SJCRH30 (cell line): ENCODE results near the gene ZBTB8B. TPM values are rescaled to one million over a fixed set of nuclear protein-coding genes. Genes with fewer than 3 reads are reported as not detected.

Source experiments
- DNase-seq, 2 experiments: peaks; one replicate each; pipeline ENCODE4 v3.0.0-alpha.2; 2015 to 2020
- H3K27ac ChIP-seq: fragments of 250-450 bp; sonication (Bioruptor Pico); 2 replicates; pipeline ENCODE4 v1.5.1; 2020; ENCODE audit warnings: mild to moderate bottlenecking, moderate library complexity
- H3K27me3 ChIP-seq: fragments of 250-450 bp; sonication (Bioruptor Pico); 2 replicates; pipeline ENCODE4 v1.5.1; 2020; ENCODE audit warnings: mild to moderate bottlenecking, moderate library complexity
- H3K36me3 ChIP-seq: fragments of 250-450 bp; sonication (Bioruptor Pico); 2 replicates; pipeline ENCODE4 v1.5.1; 2020; ENCODE audit warnings: mild to moderate bottlenecking, moderate library complexity
- H3K4me1 ChIP-seq: fragments of 250-450 bp; sonication (Bioruptor Pico); 2 replicates; pipeline ENCODE4 v1.5.1; 2020; ENCODE audit warnings: mild to moderate bottlenecking, moderate library complexity
- H3K4me3 ChIP-seq: fragments of 250-450 bp; sonication (Bioruptor Pico); 2 replicates; pipeline ENCODE4 v1.5.1; 2020; ENCODE audit warnings: mild to moderate bottlenecking, moderate library complexity
- H3K9me3 ChIP-seq: fragments of 250-450 bp; sonication (Bioruptor Pico); replicated peaks from 2 replicates; pipeline ENCODE4 v1.5.1; 2020; ENCODE audit warnings: mild to moderate bottlenecking, moderate library complexity
- total RNA-seq: library from RNA; depleted of rRNA; stranded (reverse); fragments of >200 nt; shearing (Covaris generic); gene quantifications from 2 replicates; pipeline ENCODE4 v1.2.3, GENCODE V29; 2014; rRNA removed

Gene ZBTB8B
- total RNA-seq, 1 experiment from 2014 or later = not detected

DNA sequence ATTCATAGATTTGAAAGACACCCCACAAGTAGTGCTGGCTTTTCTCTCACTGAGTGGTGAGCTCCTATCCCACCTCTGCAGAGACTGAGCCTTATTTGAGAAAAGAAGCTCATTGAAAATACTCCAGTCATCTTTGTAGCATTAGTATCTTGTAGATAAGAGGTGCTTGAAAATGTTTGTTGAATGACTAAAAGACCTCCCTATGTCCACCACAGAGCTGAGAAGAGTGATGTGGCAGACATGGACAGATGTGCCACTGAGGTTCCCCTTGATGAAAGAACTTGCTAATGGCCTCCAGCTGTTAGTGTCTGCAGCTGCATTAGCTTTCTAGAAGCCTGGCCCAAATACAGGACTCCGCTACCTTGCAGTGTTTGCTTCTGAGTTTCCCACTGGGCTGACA is 45.1 kb downstream of the ZBTB8B start:
- H3K4me3 ChIP-seq = no peak overlapping the region
- H3K4me1 ChIP-seq = no peaks in the 10 kb centered on the region
- no peak overlapping the region for H3K27ac ChIP-seq
- no peaks in the 10 kb centered on the region for H3K36me3 ChIP-seq
- 0 out of 2 replicates have a peak, but pooled peaks cover 5% of the 10 kb centered on the region for H3K27me3 ChIP-seq
- H3K9me3 ChIP-seq = no peaks in the 10 kb centered on the region
- no peak for DNase-seq

Other genes with a start within 250 kb of the ZBTB8B start
- 8.7 and 9.9 TPM in 2 replicates for gene TMEM234, start 242.7 kb upstream of the ZBTB8B start, total RNA-seq
- 290 and 295 TPM in 2 replicates for gene EIF3I, start 242.7 kb upstream of the ZBTB8B start, total RNA-seq
- not detected in 2 replicates for gene FAM167B, start 217.8 kb upstream of the ZBTB8B start, total RNA-seq
- gene LCK, start 213.8 kb upstream of the ZBTB8B start, total RNA-seq = 0.43 TPM in 1 of 2 replicates, not detected in the other
- 156 and 160 TPM in 2 replicates for gene HDAC1, start 173.0 kb upstream of the ZBTB8B start, total RNA-seq
- gene MARCKSL1, start 128.8 kb upstream of the ZBTB8B start, total RNA-seq = 207 and 208 TPM in 2 replicates
- gene FAM229A, start 102.6 kb upstream of the ZBTB8B start, total RNA-seq = 2.1 and 4.2 TPM in 2 replicates
- 1.0 and 1.2 TPM in 2 replicates for gene TSSK3, start 102.5 kb upstream of the ZBTB8B start, total RNA-seq
- 49.4 and 54.5 TPM in 2 replicates for gene BSDC1, start 70.6 kb upstream of the ZBTB8B start, total RNA-seq
- 8.9 and 9.2 TPM in 2 replicates for gene ZBTB8A, start 74.4 kb downstream of the ZBTB8B start, total RNA-seq
- gene ZBTB8OS, start 185.5 kb downstream of the ZBTB8B start, total RNA-seq = 55.7 and 73.9 TPM in 2 replicates
- gene RBBP4, start 186.1 kb downstream of the ZBTB8B start, total RNA-seq = 395 and 437 TPM in 2 replicates
- 1.1 and 1.6 TPM in 2 replicates for gene SYNC, start 237.7 kb downstream of the ZBTB8B start, total RNA-seq